Testis (tissue), 3 donors: Measurements from ENCODE around the gene CDC123. TPM values are rescaled to one million over a fixed set of nuclear protein-coding genes. Genes with fewer than 3 reads are reported as not detected.
A peak's percentile ranks its signal among the peaks of the same experiment; 100 is the strongest.

Experiments used
- DNase-seq: peaks from one replicate; pipeline ENCODE4 v3.0.0-alpha.2; 2019
- H3K27ac ChIP-seq, 2 donors: fragments of 200-600 bp; sonication (generic); one replicate each; pipeline ENCODE4 v1.5.1; 2019
- H3K27me3 ChIP-seq: fragments of 200-600 bp; sonication (generic); one replicate; pipeline ENCODE4 v1.5.1; 2019
- H3K36me3 ChIP-seq: fragments of 200-600 bp; sonication (generic); one replicate; pipeline ENCODE4 v1.5.1; 2017; ENCODE audit warnings: low read depth; ENCODE audit errors: missing control alignments
- H3K4me1 ChIP-seq: fragments of 200-600 bp; sonication (generic); one replicate; pipeline ENCODE4 v1.5.1; 2019
- H3K4me3 ChIP-seq, 2 donors: fragments of 200-600 bp; sonication (generic); one replicate each; pipeline ENCODE4 v1.5.1; 2017 to 2019
- H3K9me3 ChIP-seq: fragments of 200-600 bp; sonication (generic); one replicate; pipeline ENCODE4 v1.5.1; 2017
- CTCF ChIP-seq, 3 experiments: fragments of 450-650 bp in 2 of 3; fragments of 200-600 bp in 1 of 3; sonication (generic) in 1 of 3; IDR thresholded peaks; one replicate each; pipeline ENCODE4 v1.5.1; 2016 to 2019; ENCODE audit warnings: antibody characterized with exemption in 3 of 3, mild to moderate bottlenecking in 2 of 3, moderate library complexity in 1 of 3
- POLR2A ChIP-seq: fragments of 450-650 bp; IDR thresholded peaks from one replicate; pipeline ENCODE4 v1.6.1; 2017; ENCODE audit warnings: antibody characterized with exemption, mild to moderate bottlenecking, moderate library complexity
- WGBS, 2 donors: methylation state at CpG; one replicate each; pipeline ENCODE4 v1.1.5; 2018; 5-methylcytosine and 5-hydroxymethylcytosine counted together
- intact Hi-C: fragments of 100-400 bp; cut with DNase I; formaldehyde crosslinking; loops from one replicate; pipeline ENCODE4 v1.15.1; 2023; ENCODE audit warnings: low total_unique reads
- polyA plus RNA-seq: library from polyadenylated mRNA; stranded (reverse); fragments of 350-450 nt; fragmentation: Illumina TruSeq; extraction: RNeasy Lipid Tissue Mini Kit (QIAGEN cat#74804); gene quantifications from one replicate; pipeline ENCODE4 v1.2.3, GENCODE V29; 2014; ENCODE audit warnings: low read depth, low replicate concordance; ENCODE audit not compliant: insufficient read depth
- total RNA-seq, 2 donors: library from RNA; depleted of rRNA; stranded (reverse); fragments of >200 nt; gene quantifications; one replicate each; pipeline ENCODE4 v1.2.3, GENCODE V29; 2016

The CDC123 gene
- total and polyA plus RNA-seq, 3 donors from 2014 or later = 62.4 to 87.4 (median 71.7) TPM

GRCh38 chr10:12237265-12238220 is 41.6 kb downstream of the CDC123 start:
- H3K27me3 ChIP-seq = no peaks in the 10 kb centered on the region
- H3K36me3 ChIP-seq = no peaks in the 10 kb centered on the region
- H3K27ac ChIP-seq = no peak overlapping the region
- TF ChIP-seq CTCF (IDR thresholded peaks at IDR 0.05) (no peak), POLR2A (no peak)
- no peak for DNase-seq
- no peaks in the 10 kb centered on the region for H3K9me3 ChIP-seq
- H3K4me3 ChIP-seq = no peak overlapping the region
- 94 to 95% methylated on average over 13 of the region's 13 CpGs for WGBS, 2 donors
- intact Hi-C loops = no loop called here
- H3K4me1 ChIP-seq = peaks cover 21% of the 10 kb centered on the region

- DNase-seq = no peak
- no peaks in the 10 kb centered on the region for H3K9me3 ChIP-seq
- H3K27ac ChIP-seq = no peak overlapping the region
- WGBS, 2 donors = 90 to 95% methylated on average over 8 of the region's 8 CpGs
- no peak for TF ChIP-seq POLR2A
- TF ChIP-seq CTCF (IDR thresholded peaks at IDR 0.05) = no peak
- intact Hi-C loops = no loop called here
- H3K27me3 ChIP-seq = no peaks in the 10 kb centered on the region
- peaks cover 21% of the 10 kb centered on the region for H3K4me1 ChIP-seq
- no peak overlapping the region for H3K4me3 ChIP-seq
- H3K36me3 ChIP-seq = no peaks in the 10 kb centered on the region
Measured at GRCh38 chr10:12238821-12239220, 42.8 kb downstream of the CDC123 start.

GRCh38 chr10:12241810-12242529 is 46.0 kb downstream of the CDC123 start:
- TF ChIP-seq POLR2A (no peak), CTCF (IDR thresholded peaks at IDR 0.05) (no peak)
- WGBS, 2 donors = 48 to 57% methylated on average over 19 of the region's 19 CpGs
- H3K4me3 ChIP-seq = no peak overlapping the region
- no peaks in the 10 kb centered on the region for H3K9me3 ChIP-seq
- H3K4me1 ChIP-seq = peaks cover 21% of the 10 kb centered on the region
- DNase-seq = peak; percentile 42
- intact Hi-C loops = no loop called here
- no peaks in the 10 kb centered on the region for H3K36me3 ChIP-seq
- peak overlapping the region; percentile 75 to 77 for H3K27ac ChIP-seq
- H3K27me3 ChIP-seq = no peaks in the 10 kb centered on the region

GRCh38 chr10:12243864-12244620 is 48.1 kb downstream of the CDC123 start:
- no peak for DNase-seq
- H3K27me3 ChIP-seq = no peaks in the 10 kb centered on the region
- no peaks in the 10 kb centered on the region for H3K9me3 ChIP-seq
- 90 to 91% methylated on average over 18 of the region's 18 CpGs for WGBS, 2 donors
- no peak overlapping the region for H3K27ac ChIP-seq
- H3K4me3 ChIP-seq = no peak overlapping the region
- intact Hi-C loops = no loop called here
- no peaks in the 10 kb centered on the region for H3K36me3 ChIP-seq
- no peak for TF ChIP-seq CTCF (IDR thresholded peaks at IDR 0.05)
- TF ChIP-seq POLR2A = no peak
- peaks cover 21% of the 10 kb centered on the region for H3K4me1 ChIP-seq
